Kidney epithelial cell (primary cell): ENCODE results near the gene RTP1. TPM values are rescaled to one million over a fixed set of nuclear protein-coding genes. Genes with fewer than 3 reads are reported as not detected.
A peak's percentile ranks its signal among the peaks of the same experiment; 100 is the strongest.
"Not testable (repeated sequence)": the region's sequence is repeated elsewhere in the genome, so short reads cannot be mapped to it uniquely, and the experiment has no call there.

Experiments
- DNase-seq: peaks from one replicate; pipeline ENCODE4 v3.0.0-alpha.2; 2010; ENCODE audit warnings: low read depth
- H3K27me3 ChIP-seq: 2 replicates; pipeline ENCODE4 v1.6.0; 2011; ENCODE audit warnings: low read length; ENCODE audit not compliant: control insufficient read depth, insufficient read depth
- H3K36me3 ChIP-seq: 2 replicates; pipeline ENCODE4 v1.5.1; 2011; ENCODE audit warnings: low read length; ENCODE audit not compliant: control insufficient read depth, insufficient read depth
- H3K4me3 ChIP-seq: 2 replicates; pipeline ENCODE4 v1.5.1; 2011; ENCODE audit warnings: low read depth, mild to moderate bottlenecking, control low read depth, low read length
- CTCF ChIP-seq: IDR thresholded peaks from 2 replicates; pipeline ENCODE4 v1.5.1; 2011; ENCODE audit warnings: mild to moderate bottlenecking, moderate library complexity, low read length, control low read depth, inconsistent platforms; ENCODE audit not compliant: insufficient read depth, poor library complexity, severe bottlenecking
- total RNA-seq: library from RNA; depleted of rRNA; stranded (reverse); fragments of >200 nt; gene quantifications from 2 replicates; pipeline ENCODE4 v1.2.3, GENCODE V29; 2015

The RTP1 gene
- total RNA-seq, 1 donor from 2014 or later, result not detected

- peak; percentile 18 for DNase-seq
- TF ChIP-seq CTCF, result peak; percentile 54
- H3K27me3 ChIP-seq, result no peaks in the 10 kb centered on the region
Measured at GRCh38 chr3:187165144-187165543, 32.1 kb upstream of the RTP1 start.

GRCh38 chr3:187166750-187167149 is 30.5 kb upstream of the RTP1 start:
- Histone ChIP-seq H3K36me3 (no peaks in the 10 kb centered on the region), H3K27me3 (no peaks in the 10 kb centered on the region), H3K4me3 (no peak overlapping the region)
- DNase-seq, result no peak
- TF ChIP-seq CTCF, result no peak

More at GRCh38 chr3:187165144-187165543, 32.1 kb upstream of the RTP1 start:
- H3K4me3 ChIP-seq, result no peak overlapping the region
- no peaks in the 10 kb centered on the region for H3K36me3 ChIP-seq

GRCh38 chr3:187167777-187168176 is 29.5 kb upstream of the RTP1 start:
- Histone ChIP-seq H3K4me3 (no peak overlapping the region), H3K36me3 (no peaks in the 10 kb centered on the region), H3K27me3 (no peaks in the 10 kb centered on the region)
- no peak for TF ChIP-seq CTCF
- no peak for DNase-seq

- no peak for DNase-seq
- H3K36me3 ChIP-seq, result no peaks in the 10 kb centered on the region
Measured at GRCh38 chr3:187169231-187169960, 27.9 kb upstream of the RTP1 start.

GRCh38 chr3:187170911-187171310 is 26.4 kb upstream of the RTP1 start:
- H3K4me3 ChIP-seq, H3K27me3 ChIP-seq, DNase-seq, H3K36me3 ChIP-seq: not testable (repeated sequence)

More at GRCh38 chr3:187169231-187169960, 27.9 kb upstream of the RTP1 start:
- TF ChIP-seq CTCF, result no peak
- Histone ChIP-seq H3K27me3 (no peaks in the 10 kb centered on the region), H3K4me3 (no peak overlapping the region)

- no peaks in the 10 kb centered on the region for H3K27me3 ChIP-seq
- no peak for DNase-seq
- no peak for TF ChIP-seq CTCF
- H3K36me3 ChIP-seq, result no peaks in the 10 kb centered on the region
- no peak overlapping the region for H3K4me3 ChIP-seq
Measured at GRCh38 chr3:187172929-187173328, 24.4 kb upstream of the RTP1 start.
